ENCODE data around the gene USP25.

DNA sequence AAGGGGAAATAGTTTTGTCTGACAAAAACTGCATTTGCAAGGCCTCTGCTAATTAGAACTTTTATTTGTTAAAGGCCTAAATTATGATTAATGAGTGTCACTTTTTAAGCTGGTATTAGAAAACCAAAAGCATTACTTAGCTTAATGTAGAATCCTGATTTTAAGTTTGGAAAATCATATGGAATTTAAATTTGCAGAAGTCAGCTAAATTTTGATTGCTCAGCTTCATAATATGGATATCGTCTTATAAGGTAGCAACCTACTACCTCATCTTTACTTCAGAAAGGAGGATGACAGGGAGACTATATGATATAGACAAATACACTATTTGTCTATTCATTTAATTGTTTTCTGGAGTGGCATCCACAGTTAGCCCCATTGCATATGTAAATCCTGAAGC lies 114.0 kb downstream of the USP25 start:
- TF ChIP-seq, protein P1, sequence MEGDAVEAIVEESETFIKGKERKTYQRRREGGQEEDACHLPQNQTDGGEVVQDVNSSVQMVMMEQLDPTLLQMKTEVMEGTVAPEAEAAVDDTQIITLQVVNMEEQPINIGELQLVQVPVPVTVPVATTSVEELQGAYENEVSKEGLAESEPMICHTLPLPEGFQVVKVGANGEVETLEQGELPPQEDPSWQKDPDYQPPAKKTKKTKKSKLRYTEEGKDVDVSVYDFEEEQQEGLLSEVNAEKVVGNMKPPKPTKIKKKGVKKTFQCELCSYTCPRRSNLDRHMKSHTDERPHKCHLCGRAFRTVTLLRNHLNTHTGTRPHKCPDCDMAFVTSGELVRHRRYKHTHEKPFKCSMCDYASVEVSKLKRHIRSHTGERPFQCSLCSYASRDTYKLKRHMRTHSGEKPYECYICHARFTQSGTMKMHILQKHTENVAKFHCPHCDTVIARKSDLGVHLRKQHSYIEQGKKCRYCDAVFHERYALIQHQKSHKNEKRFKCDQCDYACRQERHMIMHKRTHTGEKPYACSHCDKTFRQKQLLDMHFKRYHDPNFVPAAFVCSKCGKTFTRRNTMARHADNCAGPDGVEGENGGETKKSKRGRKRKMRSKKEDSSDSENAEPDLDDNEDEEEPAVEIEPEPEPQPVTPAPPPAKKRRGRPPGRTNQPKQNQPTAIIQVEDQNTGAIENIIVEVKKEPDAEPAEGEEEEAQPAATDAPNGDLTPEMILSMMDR (IDR thresholded peaks at IDR 0.05): no peak
- no peak for TF ChIP-seq POLR2A (IDR thresholded peaks at IDR 0.05)
